NCI-H510A (cell line): Measurements from ENCODE around the gene ATP5PB.
A peak's percentile ranks its signal among the peaks of the same experiment; 100 is the strongest.

Experiments used
- DNase-seq: peaks from one replicate; lab custom pipeline; 2025; lab: John Stamatoyannopoulos, UW

The ATP5PB gene

GRCh38 chr1:111507411-111508201 is 58.3 kb downstream of the ATP5PB start:
- DNase-seq = peak; percentile 45

- DNase-seq = no peak
Measured at GRCh38 chr1:111509997-111510375, 60.7 kb downstream of the ATP5PB start.

GRCh38 chr1:111511370-111511769 is 62.1 kb downstream of the ATP5PB start:
- no peak for DNase-seq
